Measurements from ENCODE around the gene LBHD1. TPM values are rescaled to one million over a fixed set of nuclear protein-coding genes. Genes with fewer than 3 reads are reported as not detected.
A peak's percentile ranks its signal among the peaks of the same experiment; 100 is the strongest.

The LBHD1 gene
- total and polyA plus RNA-seq, 2 of the 13 experiments (the other 11 are each of a cell fraction or from before 2014, with no cell fraction given): 3.2 to 3.7 TPM

- TF ChIP-seq FUBP1 (CRISPR knock-in tag; IDR thresholded peaks at IDR 0.05; ENCODE audit: borderline replicate concordance) (no peak), PITX1 (CRISPR knock-in tag; IDR thresholded peaks at IDR 0.05) (0 out of 2 replicates have a peak, but pooled peaks have one; percentile 48), ZNF576 (CRISPR knock-in tag; IDR thresholded peaks at IDR 0.05) (no peak), HBP1 (CRISPR knock-in tag; IDR thresholded peaks at IDR 0.05; ENCODE audit: low read depth) (no peak; the same call in 1 of the 2 replicates), ZNF816 (CRISPR knock-in tag; IDR thresholded peaks at IDR 0.05; ENCODE audit: borderline replicate concordance) (0 out of 2 replicates have a peak, but pooled peaks have one; percentile 72), KLF15 (CRISPR knock-in tag; IDR thresholded peaks at IDR 0.05; ENCODE audit: borderline replicate concordance) (no peak; the same call in 1 of the 2 replicates), PCBP1 (IDR thresholded peaks at IDR 0.05; ENCODE audit: borderline replicate concordance, low read depth, low read length) (peak; percentile 75; the same call in 1 of the 2 replicates), RBFOX2 (IDR thresholded peaks at IDR 0.05; ENCODE audit: low read depth, low read length) (peak; percentile 98), HES4 (CRISPR knock-in tag; IDR thresholded peaks at IDR 0.05; ENCODE audit: borderline replicate concordance) (no peak), ZNF7 (CRISPR knock-in tag; IDR thresholded peaks at IDR 0.05) (no peak), TFE3 (CRISPR knock-in tag; IDR thresholded peaks at IDR 0.05) (0 out of 2 replicates have a peak, but pooled peaks have one; percentile 24), MTERF4 (CRISPR knock-in tag; IDR thresholded peaks at IDR 0.05) (no peak), ZNF12 (CRISPR knock-in tag; IDR thresholded peaks at IDR 0.05) (no peak), ZBTB8A (CRISPR knock-in tag; IDR thresholded peaks at IDR 0.05; ENCODE audit: borderline replicate concordance, low read depth) (peak; percentile 62; the same call in 1 of the 2 replicates), AHR (CRISPR knock-in tag; IDR thresholded peaks at IDR 0.05) (peak; percentile 22; the same call in 1 of the 2 replicates), SAP130 (CRISPR knock-in tag; IDR thresholded peaks at IDR 0.05; ENCODE audit: low read depth) (peak; percentile 87), ZSCAN30 (CRISPR knock-in tag; IDR thresholded peaks at IDR 0.05) (0 out of 2 replicates have a peak, but pooled peaks have one; percentile 44)
- TF ChIP-seq, protein P1, sequence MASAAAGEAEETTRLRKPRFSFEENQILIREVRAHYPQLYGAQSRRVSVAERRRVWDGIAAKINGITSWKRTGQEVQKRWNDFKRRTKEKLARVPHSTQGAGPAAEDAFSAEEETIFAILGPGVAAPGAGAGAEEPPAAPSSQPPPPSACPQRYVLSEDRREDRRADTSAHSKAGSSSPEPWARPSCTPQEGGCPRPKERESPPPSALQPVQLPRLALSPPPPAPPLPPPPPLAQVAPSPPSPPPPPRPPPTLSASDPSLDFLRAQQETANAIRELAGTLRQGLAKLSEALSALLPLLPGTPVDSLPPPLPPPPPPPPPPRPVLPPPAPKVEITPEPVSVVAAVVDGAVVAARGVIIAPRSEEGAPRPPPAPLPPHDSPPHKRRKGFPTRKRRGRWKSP (CRISPR knock-in tag; IDR thresholded peaks at IDR 0.05): peak; percentile 57; the same call in 1 of the 2 replicates
- TF ChIP-seq, protein P2, sequence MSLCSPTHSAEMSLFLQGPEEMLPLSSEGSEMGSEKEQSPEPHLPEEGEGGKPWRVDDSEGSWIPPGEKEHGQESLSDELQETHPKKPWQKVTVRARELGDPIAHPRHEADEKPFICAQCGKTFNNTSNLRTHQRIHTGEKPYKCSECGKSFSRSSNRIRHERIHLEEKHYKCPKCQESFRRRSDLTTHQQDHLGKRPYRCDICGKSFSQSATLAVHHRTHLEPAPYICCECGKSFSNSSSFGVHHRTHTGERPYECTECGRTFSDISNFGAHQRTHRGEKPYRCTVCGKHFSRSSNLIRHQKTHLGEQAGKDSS (CRISPR knock-in tag; IDR thresholded peaks at IDR 0.05; ENCODE audit: borderline replicate concordance, low read depth): peak; percentile 16; the same call in 1 of the 2 replicates
These were observed 25.9 kb downstream of the LBHD1 start, which contains the start of gene GANAB (continued) for GRCh38 chr11:62645946-62646824.

Data from HepG2 (cell line).